Measurements from ENCODE around the gene IL17RE. TPM values are rescaled to one million over a fixed set of nuclear protein-coding genes. Genes with fewer than 3 reads are reported as not detected.

IL17RE gene
- total and polyA plus RNA-seq, 9 of the 15 experiments (the other 6 are each of a cell fraction or from before 2014, with no cell fraction given), result 0.32 to 1.9 (median 0.51) TPM; not detected in 4

GRCh38 chr3:9912294-9912935 lies 9.8 kb downstream of the IL17RE start (continued):
- TF ChIP-seq ZBTB40 (IDR thresholded peaks at IDR 0.05), result peak; percentile 31; the same call in 1 of the 2 replicates
- no peak for TF ChIP-seq ZBTB40 (CRISPR knock-in tag; IDR thresholded peaks at IDR 0.05)
- no peak for TF ChIP-seq ELF2 (CRISPR knock-in tag; IDR thresholded peaks at IDR 0.05)
- TF ChIP-seq ARID1B (IDR thresholded peaks at IDR 0.05), result peak; percentile 77
- TF ChIP-seq NEUROD1 (IDR thresholded peaks at IDR 0.05; ENCODE audit: borderline replicate concordance, low read depth, low read length, partially characterized antibody), result no peak
- TF ChIP-seq HMBOX1 (IDR thresholded peaks at IDR 0.05), result peak; percentile 68
- TF ChIP-seq ZNF318 (IDR thresholded peaks at IDR 0.05; ENCODE audit: borderline replicate concordance in 1 of 2, low read depth in 1 of 2), result peak in 1 of 2 experiments; percentile 26; a peak in 1 of 4 replicates
- no peak for TF ChIP-seq MEF2A (IDR thresholded peaks at IDR 0.05; ENCODE audit: control insufficient read depth, low read depth, low read length)

Measured in K562 (cell line).